Metanephros (tissue), 1 donor: ENCODE measurements around the gene C12orf54. TPM values are rescaled to one million over a fixed set of nuclear protein-coding genes. Genes with fewer than 3 reads are reported as not detected.

ENCODE experiments used
- total RNA-seq: library from RNA; depleted of rRNA; stranded (reverse); fragments of >200 nt; gene quantifications from one replicate; pipeline ENCODE4 v1.2.3, GENCODE V29; 2014

C12orf54 gene
- not detected for total RNA-seq

DNA sequence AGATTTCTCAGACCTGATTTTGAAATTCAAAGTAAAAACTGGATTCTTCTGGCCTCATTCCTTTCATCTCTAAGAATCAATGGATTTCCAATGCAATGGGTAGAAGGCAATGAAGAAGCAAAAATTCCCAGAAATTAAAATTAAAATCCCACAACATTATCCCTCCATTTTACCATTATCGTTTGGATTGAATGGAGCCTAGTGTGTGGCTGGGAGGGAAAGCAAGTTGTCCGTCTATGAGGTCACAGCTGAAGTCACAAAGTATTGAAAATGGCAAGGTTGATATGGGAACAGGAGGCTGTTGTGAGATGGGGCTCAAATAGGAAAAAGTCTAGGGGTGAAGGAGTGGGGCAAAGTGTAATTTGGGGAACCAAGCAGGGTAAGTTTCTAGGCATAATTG lies at the start of gene C12orf54:
Gene C12orf54, plus strand, starts transcription at position 301 of the 400 bp plus-strand sequence. CDS start 799 bp downstream, outside the sequence.

GRCh38 chr12:48472259-48472658 lies 10.0 kb upstream of the C12orf54 start, which contains the start of gene ANP32D:
ANP32D (plus strand) TSS chr12:48472559; CDS start chr12:48472665, 106 bp downstream.

GRCh38 chr12:48525332-48525731 lies 43.0 kb downstream of the C12orf54 start, which contains the start of gene OR8S1:
OR8S1 (plus strand) TSS chr12:48525632; CDS start chr12:48525632, 0 bp downstream.

Other genes with a start within 250 kb of the C12orf54 start
- gene ZNF641, start 131.6 kb upstream of the C12orf54 start, total RNA-seq, result 26.5 TPM
- not detected for gene ANP32D, start 9.9 kb upstream of the C12orf54 start, total RNA-seq
- not detected for gene OR8S1, start 43.1 kb downstream of the C12orf54 start, total RNA-seq
- gene LALBA, start 87.5 kb downstream of the C12orf54 start, total RNA-seq, result not detected
- 53.4 TPM for gene KANSL2, start 199.7 kb downstream of the C12orf54 start, total RNA-seq
- 29.4 TPM for gene CCNT1, start 234.2 kb downstream of the C12orf54 start, total RNA-seq